Activated T-helper 17 cell treated with anti-CD3 and anti-CD28 coated beads, Interleukin-2, amount 50 U/mL, for 72 hours (primary cell): ENCODE measurements around the gene SRL. TPM values are rescaled to one million over a fixed set of nuclear protein-coding genes. Genes with fewer than 3 reads are reported as not detected.

Experiments used
- ATAC-seq: fragments of 150-1000 bp; cut with Tn5 transposase; replicated peaks from 2 replicates; pipeline ENCODE4 v1.10.0; 2021; ENCODE audit warnings: mild to moderate bottlenecking, moderate library complexity
- H3K27ac Mint-ChIP-seq: one replicate; pipeline ENCODE4 v1.8.0; 2022; ENCODE audit warnings: mixed read lengths
- H3K27me3 Mint-ChIP-seq: one replicate; pipeline ENCODE4 v1.8.0; 2022; ENCODE audit warnings: mixed read lengths
- H3K36me3 Mint-ChIP-seq: one replicate; pipeline ENCODE4 v1.8.0; 2022; ENCODE audit warnings: low read depth, mild to moderate bottlenecking, mixed read lengths
- H3K4me1 Mint-ChIP-seq: one replicate; pipeline ENCODE4 v1.8.0; 2022; ENCODE audit warnings: mixed read lengths
- H3K4me3 Mint-ChIP-seq: one replicate; pipeline ENCODE4 v1.8.0; 2022; ENCODE audit warnings: mild to moderate bottlenecking, mixed read lengths
- H3K9me3 Mint-ChIP-seq: one replicate; pipeline ENCODE4 v1.8.0; 2022; ENCODE audit warnings: mixed read lengths
- total RNA-seq, 2 donors: library from RNA; stranded (reverse); gene quantifications; one replicate each; pipeline ENCODE4 v1.2.3, GENCODE V29; 2022

The SRL gene
- total RNA-seq, 2 donors from 2014 or later, result not detected

- Mint-ChIP-seq H3K27me3 (no peaks in the 10 kb centered on the region), H3K4me1 (no peaks in the 10 kb centered on the region), H3K36me3 (no peaks in the 10 kb centered on the region), H3K9me3 (no peaks in the 10 kb centered on the region), H3K4me3 (no peak overlapping the region), H3K27ac (no peak overlapping the region)
- ATAC-seq, result no peak
These were observed 3.4 kb upstream of the SRL start for GRCh38 chr16:4245077-4245791.

GRCh38 chr16:4244254-4245076, 2.6 kb upstream of the SRL start:
- Mint-ChIP-seq H3K27me3 (no peaks in the 10 kb centered on the region), H3K27ac (no peak overlapping the region), H3K4me1 (no peaks in the 10 kb centered on the region), H3K9me3 (no peaks in the 10 kb centered on the region), H3K4me3 (no peak overlapping the region), H3K36me3 (no peaks in the 10 kb centered on the region)
- no peak for ATAC-seq

- no peaks in the 10 kb centered on the region for H3K4me1 Mint-ChIP-seq
- no peak overlapping the region for H3K4me3 Mint-ChIP-seq
- no peaks in the 10 kb centered on the region for H3K36me3 Mint-ChIP-seq
- no peak overlapping the region for H3K27ac Mint-ChIP-seq
- no peaks in the 10 kb centered on the region for H3K9me3 Mint-ChIP-seq
- peaks cover 12% of the 10 kb centered on the region for H3K27me3 Mint-ChIP-seq
- ATAC-seq, result no peak
These were observed 487 bp downstream of the SRL start for GRCh38 chr16:4241258-4241927.

GRCh38 chr16:4240624-4241023, 1.3 kb downstream of the SRL start:
- no peak for ATAC-seq
- H3K9me3 Mint-ChIP-seq, result no peaks in the 10 kb centered on the region
- H3K27ac Mint-ChIP-seq, result no peak overlapping the region
- H3K4me1 Mint-ChIP-seq, result no peaks in the 10 kb centered on the region
- H3K36me3 Mint-ChIP-seq, result no peaks in the 10 kb centered on the region
- H3K4me3 Mint-ChIP-seq, result no peak overlapping the region
- peaks cover 16% of the 10 kb centered on the region for H3K27me3 Mint-ChIP-seq

GRCh38 chr16:4239682-4240175, 2.2 kb downstream of the SRL start:
- peaks cover 20% of the 10 kb centered on the region for H3K27me3 Mint-ChIP-seq
- H3K4me3 Mint-ChIP-seq, result no peak overlapping the region
- H3K27ac Mint-ChIP-seq, result no peak overlapping the region
- no peak for ATAC-seq
- H3K4me1 Mint-ChIP-seq, result no peaks in the 10 kb centered on the region
- H3K9me3 Mint-ChIP-seq, result no peaks in the 10 kb centered on the region
- no peaks in the 10 kb centered on the region for H3K36me3 Mint-ChIP-seq

GRCh38 chr16:4239020-4239419, 2.9 kb downstream of the SRL start:
- no peak for ATAC-seq
- H3K4me3 Mint-ChIP-seq, result no peak overlapping the region
- no peak overlapping the region for H3K27ac Mint-ChIP-seq
- peaks cover 21% of the 10 kb centered on the region for H3K27me3 Mint-ChIP-seq
- H3K4me1 Mint-ChIP-seq, result no peaks in the 10 kb centered on the region
- no peaks in the 10 kb centered on the region for H3K9me3 Mint-ChIP-seq
- no peaks in the 10 kb centered on the region for H3K36me3 Mint-ChIP-seq

- Mint-ChIP-seq H3K4me1 (no peaks in the 10 kb centered on the region), H3K4me3 (no peak overlapping the region), H3K9me3 (no peaks in the 10 kb centered on the region), H3K27ac (no peak overlapping the region), H3K27me3 (peaks cover 21% of the 10 kb centered on the region), H3K36me3 (no peaks in the 10 kb centered on the region)
- no peak for ATAC-seq
These were observed 8.4 kb downstream of the SRL start for GRCh38 chr16:4233431-4233830.

- Mint-ChIP-seq H3K4me1 (no peaks in the 10 kb centered on the region), H3K4me3 (no peak overlapping the region), H3K36me3 (no peaks in the 10 kb centered on the region), H3K27me3 (peaks cover 18% of the 10 kb centered on the region), H3K9me3 (no peaks in the 10 kb centered on the region), H3K27ac (no peak overlapping the region)
- ATAC-seq, result no peak
These were observed 9.1 kb downstream of the SRL start for GRCh38 chr16:4232541-4233386.

GRCh38 chr16:4231886-4232285, 10.0 kb downstream of the SRL start:
- Mint-ChIP-seq H3K4me3 (no peak overlapping the region), H3K27ac (no peak overlapping the region), H3K9me3 (no peaks in the 10 kb centered on the region), H3K4me1 (no peaks in the 10 kb centered on the region), H3K36me3 (no peaks in the 10 kb centered on the region), H3K27me3 (peaks cover 10% of the 10 kb centered on the region)
- no peak for ATAC-seq

GRCh38 chr16:4231367-4231766, 10.5 kb downstream of the SRL start:
- ATAC-seq, result no peak
- no peak overlapping the region for H3K27ac Mint-ChIP-seq
- no peaks in the 10 kb centered on the region for H3K4me1 Mint-ChIP-seq
- H3K9me3 Mint-ChIP-seq, result no peaks in the 10 kb centered on the region
- H3K36me3 Mint-ChIP-seq, result no peaks in the 10 kb centered on the region
- peaks cover 9% of the 10 kb centered on the region for H3K27me3 Mint-ChIP-seq
- H3K4me3 Mint-ChIP-seq, result no peak overlapping the region

GRCh38 chr16:4227040-4227332, 14.9 kb downstream of the SRL start:
- H3K9me3 Mint-ChIP-seq, result no peaks in the 10 kb centered on the region
- no peak overlapping the region for H3K4me3 Mint-ChIP-seq
- H3K36me3 Mint-ChIP-seq, result no peaks in the 10 kb centered on the region
- H3K4me1 Mint-ChIP-seq, result no peaks in the 10 kb centered on the region
- no peak for ATAC-seq
- no peak overlapping the region for H3K27ac Mint-ChIP-seq
- peaks cover under 1% of the 10 kb centered on the region for H3K27me3 Mint-ChIP-seq

- peaks cover 3% of the 10 kb centered on the region for H3K27me3 Mint-ChIP-seq
- H3K9me3 Mint-ChIP-seq, result no peaks in the 10 kb centered on the region
- no peaks in the 10 kb centered on the region for H3K36me3 Mint-ChIP-seq
- no peak overlapping the region for H3K4me3 Mint-ChIP-seq
- ATAC-seq, result no peak
- no peak overlapping the region for H3K27ac Mint-ChIP-seq
- no peaks in the 10 kb centered on the region for H3K4me1 Mint-ChIP-seq
These were observed 15.4 kb downstream of the SRL start for GRCh38 chr16:4226251-4227039.

GRCh38 chr16:4225075-4225474, 16.8 kb downstream of the SRL start:
- no peak for ATAC-seq
- peaks cover 3% of the 10 kb centered on the region for H3K27me3 Mint-ChIP-seq
- H3K27ac Mint-ChIP-seq, result no peak overlapping the region
- H3K36me3 Mint-ChIP-seq, result no peaks in the 10 kb centered on the region
- no peak overlapping the region for H3K4me3 Mint-ChIP-seq
- H3K9me3 Mint-ChIP-seq, result no peaks in the 10 kb centered on the region
- H3K4me1 Mint-ChIP-seq, result no peaks in the 10 kb centered on the region
